DND-41 (cell line): ENCODE data around the gene LSG1.
A peak's percentile ranks its signal among the peaks of the same experiment; 100 is the strongest.

Experiments used
- ATAC-seq: fragments of 200-7000 bp; cut with Tn5 transposase; 3 replicates; pipeline ENCODE4 v1.9.1; 2021; ENCODE audit warnings: low read depth; ENCODE audit not compliant: insufficient read depth
- DNase-seq: peaks from one replicate; pipeline ENCODE4 v3.0.0-alpha.2; 2020
- H2AFZ ChIP-seq: 2 replicates; pipeline ENCODE4 v1.6.0; 2012; ENCODE audit warnings: low read depth, low read length
- H3K27ac ChIP-seq: 2 replicates; pipeline ENCODE4 v1.5.1; 2012; ENCODE audit warnings: low read length, inconsistent platforms
- H3K27me3 ChIP-seq: fragments of 200-600 bp; sonication (generic); 2 replicates; pipeline ENCODE4 v1.6.0; 2012; ENCODE audit warnings: low read length, mild to moderate bottlenecking, inconsistent platforms; ENCODE audit not compliant: insufficient read depth, poor library complexity
- H3K36me3 ChIP-seq: 2 replicates; pipeline ENCODE4 v1.5.1; 2012; ENCODE audit warnings: low read length, inconsistent platforms; ENCODE audit not compliant: insufficient read depth
- H3K4me1 ChIP-seq: 2 replicates; pipeline ENCODE4 v1.5.1; 2012; ENCODE audit warnings: mild to moderate bottlenecking, low read length; ENCODE audit not compliant: insufficient read depth
- H3K4me2 ChIP-seq: 2 replicates; pipeline ENCODE4 v1.6.0; 2012; ENCODE audit warnings: mild to moderate bottlenecking, moderate library complexity, low read length, inconsistent platforms; ENCODE audit not compliant: insufficient read depth
- H3K4me3 ChIP-seq, 2 experiments: fragments of 200-600 bp in 1 of 2; shearing (Covaris generic) in 1 of 2; 2 replicates each; pipeline ENCODE4 v1.5.1; 2012 to 2016; ENCODE audit warnings: inconsistent platforms in 2 of 2, low read length in 2 of 2, mild to moderate bottlenecking in 2 of 2, low read depth in 1 of 2, moderate library complexity in 1 of 2
- H3K79me2 ChIP-seq: 2 replicates; pipeline ENCODE4 v1.6.0; 2012; ENCODE audit warnings: low read length, inconsistent platforms; ENCODE audit not compliant: insufficient read depth
- H3K9ac ChIP-seq: 2 replicates; pipeline ENCODE4 v1.6.0; 2012; ENCODE audit warnings: low read depth, mild to moderate bottlenecking, inconsistent platforms, low read length, moderate library complexity
- H3K9me3 ChIP-seq: 2 replicates; pipeline ENCODE4 v1.5.1; 2012; ENCODE audit warnings: low read length, moderate library complexity, mild to moderate bottlenecking, inconsistent platforms; ENCODE audit not compliant: insufficient read depth, severe bottlenecking
- H4K20me1 ChIP-seq: 2 replicates; pipeline ENCODE4 v1.6.0; 2012; ENCODE audit warnings: low read length; ENCODE audit not compliant: insufficient read depth
- EZH2 ChIP-seq: IDR thresholded peaks from 3 replicates; pipeline ENCODE4 v1.6.1; 2012; ENCODE audit warnings: borderline replicate concordance, low read depth, mild to moderate bottlenecking, moderate library complexity, low read length, inconsistent platforms; ENCODE audit not compliant: severe bottlenecking
- TF ChIP-seq, protein P1 (sequence below): IDR thresholded peaks from 2 replicates; pipeline ENCODE4 v1.5.1; 2012; ENCODE audit warnings: borderline replicate concordance, low read length, moderate library complexity, mild to moderate bottlenecking; ENCODE audit not compliant: poor library complexity, severe bottlenecking; ENCODE audit errors: extremely low read depth

Gene LSG1

DNA sequence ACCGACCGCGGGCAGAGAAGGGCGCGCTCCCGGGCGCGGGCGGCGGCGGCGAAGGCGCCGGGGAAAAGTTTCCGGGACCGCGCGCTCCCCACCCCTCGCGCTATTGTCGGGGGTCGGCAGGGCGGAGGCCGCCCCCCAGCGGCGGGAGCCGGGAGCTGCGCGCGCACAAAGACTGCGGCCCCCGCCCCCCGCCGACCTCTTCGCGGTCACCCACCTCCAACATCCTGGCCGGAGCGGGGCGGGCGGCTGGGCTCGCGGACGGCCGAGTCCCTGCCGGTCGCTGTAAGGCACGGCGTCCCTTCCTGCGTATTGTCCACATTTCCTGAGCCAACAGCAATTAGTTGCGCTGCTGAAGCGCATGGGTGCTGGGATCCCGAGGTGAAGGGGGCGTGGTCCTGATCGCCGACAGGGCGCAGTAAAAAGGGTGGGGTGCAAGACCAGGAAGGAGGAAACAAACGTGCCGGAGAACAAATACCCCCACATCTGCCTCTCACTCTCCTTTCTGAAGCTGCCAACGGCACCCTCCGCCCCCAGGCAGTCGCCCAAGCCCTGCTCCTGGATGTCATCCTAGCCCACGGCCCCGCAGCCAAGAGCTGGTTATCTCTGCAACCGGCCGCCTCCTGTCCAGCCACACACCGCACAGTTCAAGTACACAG, 38.5 kb downstream of the LSG1 start, which contains the start of gene TMEM44:
TMEM44 (minus strand) TSS at position 71 of the 656 bp plus-strand sequence. CDS start 204 bp downstream, outside the sequence.
- Histone ChIP-seq H3K4me1 (peaks cover 16% of the 10 kb centered on the region), H3K9ac (peak within 1 kb of the TSS; percentile 71), H3K36me3 (peaks cover 29% of the 10 kb centered on the region), H3K4me3 (peak within 1 kb of the TSS; percentile 54 to 96), H3K27ac (peak within 1 kb of the TSS; percentile 67), H3K27me3 (no peaks in the 10 kb centered on the region), H3K4me2 (peak within 1 kb of the TSS; percentile 97), H2AFZ (peak within 1 kb of the TSS; percentile 93), H3K79me2 (peaks cover 18% of the 10 kb centered on the region), H4K20me1 (no peaks in the 10 kb centered on the region), H3K9me3 (peaks cover 15% of the 10 kb centered on the region)
- TF ChIP-seq, protein P1, sequence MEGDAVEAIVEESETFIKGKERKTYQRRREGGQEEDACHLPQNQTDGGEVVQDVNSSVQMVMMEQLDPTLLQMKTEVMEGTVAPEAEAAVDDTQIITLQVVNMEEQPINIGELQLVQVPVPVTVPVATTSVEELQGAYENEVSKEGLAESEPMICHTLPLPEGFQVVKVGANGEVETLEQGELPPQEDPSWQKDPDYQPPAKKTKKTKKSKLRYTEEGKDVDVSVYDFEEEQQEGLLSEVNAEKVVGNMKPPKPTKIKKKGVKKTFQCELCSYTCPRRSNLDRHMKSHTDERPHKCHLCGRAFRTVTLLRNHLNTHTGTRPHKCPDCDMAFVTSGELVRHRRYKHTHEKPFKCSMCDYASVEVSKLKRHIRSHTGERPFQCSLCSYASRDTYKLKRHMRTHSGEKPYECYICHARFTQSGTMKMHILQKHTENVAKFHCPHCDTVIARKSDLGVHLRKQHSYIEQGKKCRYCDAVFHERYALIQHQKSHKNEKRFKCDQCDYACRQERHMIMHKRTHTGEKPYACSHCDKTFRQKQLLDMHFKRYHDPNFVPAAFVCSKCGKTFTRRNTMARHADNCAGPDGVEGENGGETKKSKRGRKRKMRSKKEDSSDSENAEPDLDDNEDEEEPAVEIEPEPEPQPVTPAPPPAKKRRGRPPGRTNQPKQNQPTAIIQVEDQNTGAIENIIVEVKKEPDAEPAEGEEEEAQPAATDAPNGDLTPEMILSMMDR = peak; percentile 75
- TF ChIP-seq EZH2 = no peak
- DNase-seq (peak; percentile 82), ATAC-seq (peak; percentile 80)

DNA sequence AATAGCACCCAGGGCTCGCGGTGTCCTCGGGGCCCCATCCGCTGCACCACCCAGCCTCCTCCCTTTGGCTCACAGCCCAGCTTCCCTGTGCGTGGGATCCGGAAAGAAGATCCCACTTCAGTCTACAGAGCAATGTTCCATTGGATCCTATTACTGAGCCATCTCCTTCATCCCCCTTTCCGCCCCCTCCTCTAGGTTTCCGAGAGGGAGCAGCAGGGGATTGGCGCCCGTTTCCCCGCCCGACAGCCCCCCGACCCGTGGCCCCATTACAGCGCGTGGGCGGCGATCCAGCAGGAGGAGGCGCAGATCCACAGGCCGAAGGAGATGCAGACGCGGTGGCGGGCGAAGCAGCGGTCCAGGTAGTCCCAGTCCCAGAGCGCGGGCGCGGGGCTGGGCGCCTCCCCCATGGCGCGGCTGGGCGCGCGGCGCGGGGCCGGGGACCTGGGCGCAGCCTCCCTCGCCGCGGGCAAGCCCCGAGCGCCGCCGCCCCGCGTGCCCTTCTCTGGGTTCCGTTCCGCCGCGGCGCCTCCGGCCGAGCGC, 39.1 kb downstream of the LSG1 start:
- Histone ChIP-seq H3K4me2 (peak overlapping the region; percentile 97), H3K27ac (peak overlapping the region; percentile 63), H4K20me1 (no peaks in the 10 kb centered on the region), H3K9me3 (peaks cover 15% of the 10 kb centered on the region), H2AFZ (peak overlapping the region; percentile 93), H3K27me3 (no peaks in the 10 kb centered on the region), H3K36me3 (peaks cover 35% of the 10 kb centered on the region), H3K4me1 (peaks cover 16% of the 10 kb centered on the region), H3K9ac (peak overlapping the region; percentile 71), H3K4me3 (peak overlapping the region; percentile 46 to 96), H3K79me2 (peaks cover 18% of the 10 kb centered on the region)
- DNase-seq (peak; percentile 47), ATAC-seq (peak; percentile 64)
- TF ChIP-seq, protein P1 = no peak
- TF ChIP-seq EZH2 = no peak

DNA sequence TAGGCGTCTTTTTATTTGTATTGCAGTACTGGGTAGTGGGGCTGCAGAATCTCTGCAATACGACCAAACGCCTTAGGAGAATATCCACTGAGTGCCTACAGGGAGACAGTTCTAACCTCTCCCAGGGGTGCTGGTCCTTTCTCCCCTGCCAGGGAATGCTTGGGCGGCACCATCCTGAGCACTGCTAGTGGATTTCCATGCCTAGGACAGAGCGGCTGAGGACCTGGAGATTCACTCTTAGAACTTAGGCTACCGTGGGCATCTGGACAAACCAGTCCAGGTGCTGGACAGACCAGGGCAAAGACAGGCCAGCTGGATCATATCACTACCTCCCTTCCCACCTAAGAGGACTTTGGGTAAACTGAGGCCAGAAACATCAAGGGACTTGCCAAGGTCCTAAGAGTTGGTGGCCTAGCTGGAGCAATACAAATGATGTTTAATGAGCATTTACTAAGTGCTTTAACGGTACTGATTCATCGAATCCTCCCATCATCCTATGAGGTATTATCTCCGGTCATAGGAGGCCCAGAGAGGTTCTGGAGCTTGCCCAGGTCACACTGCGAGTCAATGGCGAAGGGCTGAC, 39.7 kb downstream of the LSG1 start:
- Histone ChIP-seq H3K79me2 (peaks cover 18% of the 10 kb centered on the region), H3K27ac (peak overlapping the region; percentile 63), H3K4me1 (peaks cover 16% of the 10 kb centered on the region), H3K36me3 (peaks cover 40% of the 10 kb centered on the region), H4K20me1 (no peaks in the 10 kb centered on the region), H3K27me3 (no peaks in the 10 kb centered on the region), H3K4me3 (peak overlapping the region; percentile 46 to 96), H3K4me2 (peak overlapping the region; percentile 97), H3K9ac (peak overlapping the region; percentile 71), H2AFZ (peak overlapping the region; percentile 93), H3K9me3 (peaks cover 15% of the 10 kb centered on the region)
- ATAC-seq (no peak), DNase-seq (no peak)
- no peak for TF ChIP-seq EZH2
- TF ChIP-seq, protein P1 = no peak
